GM12873 (cell line): ENCODE data around the gene RBM44.

Source experiments
- CTCF ChIP-seq: IDR thresholded peaks from 2 replicates; pipeline ENCODE4 v1.5.1; 2012; ENCODE audit warnings: low read depth, mild to moderate bottlenecking, moderate library complexity, low read length, control low read depth; ENCODE audit not compliant: insufficient read depth; ENCODE audit errors: missing control alignments

Gene RBM44

GRCh38 chr2:237798236-237799059, at the start of gene RBM44:
Gene RBM44 (plus strand): TSS chr2:237798779. CDS start chr2:237813610, 14,831 bp downstream.
- no peak for TF ChIP-seq CTCF

GRCh38 chr2:237749002-237749401, 49.6 kb upstream of the RBM44 start:
- TF ChIP-seq CTCF: no peak

- TF ChIP-seq CTCF: no peak
Observed at GRCh38 chr2:237749961-237750360, 48.6 kb upstream of the RBM44 start.

GRCh38 chr2:237752761-237753165, 45.8 kb upstream of the RBM44 start:
- TF ChIP-seq CTCF: no peak

GRCh38 chr2:237754182-237754581, 44.4 kb upstream of the RBM44 start:
- TF ChIP-seq CTCF: no peak

GRCh38 chr2:237754626-237755248, 43.8 kb upstream of the RBM44 start:
- no peak for TF ChIP-seq CTCF

- TF ChIP-seq CTCF: no peak
Observed at GRCh38 chr2:237757616-237758015, 41.0 kb upstream of the RBM44 start.
